ENCODE measurements around the gene ZSCAN9.
A peak's percentile ranks its signal among the peaks of the same experiment; 100 is the strongest.

Gene ZSCAN9

GRCh38 chr6:28225056-28225834 is at the start of gene ZSCAN9:
Gene ZSCAN9 (plus strand): TSS chr6:28225275. CDS start chr6:28227085, 1,810 bp downstream.
- peak; percentile 86 for DNase-seq (ENCODE audit: low spot score)

GRCh38 chr6:28176373-28176772 is 48.7 kb upstream of the ZSCAN9 start:
- DNase-seq (ENCODE audit: low spot score) = no peak

DNA sequence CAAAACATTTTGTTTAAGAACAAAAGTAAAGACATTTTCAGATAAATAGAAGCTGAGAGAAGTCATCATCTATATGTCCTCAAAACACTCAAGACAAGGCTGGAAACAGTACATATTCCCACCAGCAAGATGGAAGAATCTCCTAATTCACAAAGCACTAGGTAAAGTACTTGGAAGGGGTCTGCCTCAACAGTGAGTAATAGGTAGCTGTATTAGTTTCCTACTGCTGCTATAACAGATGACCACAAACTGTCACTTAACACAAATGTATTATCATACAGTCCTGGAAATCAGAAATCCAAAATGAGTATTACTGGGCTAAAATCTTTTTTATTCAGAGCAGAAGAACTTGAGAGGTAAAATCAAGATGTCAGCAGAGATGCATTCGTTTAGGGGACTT is 42.8 kb upstream of the ZSCAN9 start:
- DNase-seq (ENCODE audit: low spot score) = no peak

GRCh38 chr6:28188111-28188979 is 36.7 kb upstream of the ZSCAN9 start:
- no peak for DNase-seq (ENCODE audit: low spot score)

DNA sequence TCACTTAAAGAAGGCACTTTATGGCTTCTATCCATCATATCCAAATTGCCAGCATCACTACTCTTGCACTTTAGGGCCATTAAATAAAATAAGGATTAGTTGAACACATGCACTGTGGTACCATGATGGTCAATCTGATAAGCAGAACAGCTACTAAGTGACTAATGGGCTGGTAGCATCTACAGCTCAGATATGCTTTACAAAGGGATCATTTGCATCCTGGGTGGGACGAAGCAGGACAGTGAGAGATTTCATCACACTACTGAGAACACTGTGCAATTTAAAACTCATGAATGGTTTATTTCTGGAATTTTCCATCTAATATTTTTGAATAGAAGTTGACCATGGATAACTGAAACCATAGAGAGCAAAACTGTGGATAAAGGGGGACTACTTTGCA is 25.1 kb upstream of the ZSCAN9 start:
- DNase-seq (ENCODE audit: low spot score) = no peak

DNA sequence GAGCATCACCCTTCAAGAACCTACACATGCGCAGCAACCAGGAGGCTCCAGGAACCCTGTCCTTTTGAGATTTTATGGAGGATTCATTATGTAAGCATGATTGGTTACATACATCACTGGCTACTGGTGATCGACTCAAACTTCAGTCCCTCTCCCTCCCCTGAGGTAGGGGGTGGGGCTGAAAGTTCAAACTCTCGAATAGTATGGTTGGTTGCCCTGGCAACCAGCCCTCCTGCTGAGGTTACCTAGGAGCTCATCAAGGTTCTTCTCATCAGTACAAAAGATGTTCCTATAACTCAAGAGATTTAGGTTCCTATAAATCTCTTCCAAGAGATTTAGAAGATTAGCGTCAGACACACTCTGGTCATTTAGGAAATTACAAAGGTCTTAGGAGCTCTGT is 21.9 kb upstream of the ZSCAN9 start:
- no peak for DNase-seq (ENCODE audit: low spot score)

GRCh38 chr6:28205879-28206278 is 19.2 kb upstream of the ZSCAN9 start:
- no peak for DNase-seq (ENCODE audit: low spot score)

- no peak for DNase-seq (ENCODE audit: low spot score)
Observed at GRCh38 chr6:28206527-28206926, 18.5 kb upstream of the ZSCAN9 start.

DNA sequence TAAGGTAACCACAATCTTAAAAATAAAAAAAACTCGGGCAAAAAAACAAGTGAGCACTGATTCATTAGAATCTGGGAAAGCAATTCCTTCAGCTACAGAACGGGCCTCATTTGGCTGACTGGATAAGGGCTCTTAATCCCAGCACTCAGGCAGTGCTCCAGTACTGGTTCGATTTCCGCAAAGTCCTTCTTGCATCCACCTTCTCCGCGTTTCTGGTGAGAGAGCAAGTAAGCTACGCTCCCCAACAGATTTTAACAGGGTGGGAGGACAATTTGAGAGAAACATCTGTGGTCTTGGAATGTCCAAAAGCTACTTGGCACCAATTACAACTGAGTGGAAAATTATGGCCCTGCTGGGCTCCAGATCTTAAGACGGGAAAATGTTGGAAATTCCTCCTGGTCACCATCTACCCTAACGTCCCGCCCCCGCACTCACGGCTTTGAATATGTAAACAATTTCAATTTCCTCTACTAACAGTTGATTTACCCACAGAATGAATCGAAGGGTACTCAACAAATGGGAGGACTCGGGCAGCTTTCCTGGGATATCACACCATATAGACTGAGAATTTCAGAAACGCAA is 18.1 kb upstream of the ZSCAN9 start:
- DNase-seq (ENCODE audit: low spot score) = no peak

GRCh38 chr6:28207510-28208110 is 17.5 kb upstream of the ZSCAN9 start:
- peak; percentile 50 for DNase-seq (ENCODE audit: low spot score)

- DNase-seq (ENCODE audit: low spot score) = no peak
Observed at GRCh38 chr6:28208111-28208659, 16.9 kb upstream of the ZSCAN9 start.

GRCh38 chr6:28209753-28210535 is 15.1 kb upstream of the ZSCAN9 start:
- DNase-seq (ENCODE audit: low spot score) = no peak

DNA sequence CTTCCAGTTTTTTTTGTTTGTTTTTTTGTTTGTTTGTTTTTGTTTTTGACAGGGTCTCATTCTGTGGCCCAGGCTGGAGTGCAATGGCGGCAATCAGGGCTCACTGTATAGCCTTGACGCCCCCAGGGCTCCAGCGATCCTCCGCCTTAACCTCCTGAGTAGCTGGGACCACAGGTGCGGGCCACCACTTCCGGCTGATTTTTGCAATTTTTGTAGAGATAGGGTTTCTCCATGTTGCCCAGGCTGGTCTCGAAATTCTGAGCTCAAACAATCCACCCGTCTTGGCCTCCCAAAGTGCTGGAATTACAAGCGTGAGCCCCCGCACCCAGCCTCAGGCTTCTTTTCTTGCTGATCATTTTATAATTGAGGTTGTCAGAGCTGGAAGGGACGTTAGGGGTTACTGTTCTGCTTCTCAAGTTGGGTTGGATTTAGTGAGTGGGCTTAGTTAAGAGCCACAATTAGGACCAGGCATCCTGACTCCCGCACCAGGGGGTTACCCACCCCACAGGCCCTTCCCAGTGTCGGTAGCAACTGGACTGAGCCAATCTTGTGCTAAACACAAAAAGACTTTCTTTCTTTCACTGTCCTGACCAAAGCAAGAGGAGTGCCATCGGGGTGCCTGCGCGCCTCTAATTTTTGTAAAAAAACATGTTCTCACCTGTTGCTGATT is 13.1 kb upstream of the ZSCAN9 start:
- DNase-seq (ENCODE audit: low spot score) = no peak

- peak; percentile 82 for DNase-seq (ENCODE audit: low spot score)
Observed at GRCh38 chr6:28212510-28213212, 12.4 kb upstream of the ZSCAN9 start.

- no peak for DNase-seq (ENCODE audit: low spot score)
Observed at GRCh38 chr6:28213213-28213523, 11.9 kb upstream of the ZSCAN9 start.

- no peak for DNase-seq (ENCODE audit: low spot score)
Observed at GRCh38 chr6:28215425-28215824, 9.7 kb upstream of the ZSCAN9 start.

DNA sequence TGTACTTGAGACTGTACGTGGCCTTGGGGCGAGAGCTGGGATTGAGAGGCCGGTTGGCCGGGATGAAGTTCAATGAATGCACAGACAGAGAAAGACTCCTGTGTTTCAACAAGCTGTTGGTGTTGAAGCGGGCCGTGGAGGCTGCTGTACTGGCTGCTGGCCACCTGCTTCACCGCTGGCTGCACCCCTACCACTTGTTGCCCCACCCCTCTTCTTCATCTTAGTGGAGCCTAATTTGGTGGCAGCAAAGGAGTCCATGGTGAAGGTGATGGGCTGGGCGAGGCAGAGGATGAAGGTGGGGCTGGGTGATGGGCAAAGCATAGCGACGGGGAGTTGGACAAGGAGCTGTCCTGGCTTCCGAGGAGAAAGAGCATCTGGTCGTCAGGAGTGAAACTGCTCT is 7.2 kb upstream of the ZSCAN9 start:
- no peak for DNase-seq (ENCODE audit: low spot score)

DNA sequence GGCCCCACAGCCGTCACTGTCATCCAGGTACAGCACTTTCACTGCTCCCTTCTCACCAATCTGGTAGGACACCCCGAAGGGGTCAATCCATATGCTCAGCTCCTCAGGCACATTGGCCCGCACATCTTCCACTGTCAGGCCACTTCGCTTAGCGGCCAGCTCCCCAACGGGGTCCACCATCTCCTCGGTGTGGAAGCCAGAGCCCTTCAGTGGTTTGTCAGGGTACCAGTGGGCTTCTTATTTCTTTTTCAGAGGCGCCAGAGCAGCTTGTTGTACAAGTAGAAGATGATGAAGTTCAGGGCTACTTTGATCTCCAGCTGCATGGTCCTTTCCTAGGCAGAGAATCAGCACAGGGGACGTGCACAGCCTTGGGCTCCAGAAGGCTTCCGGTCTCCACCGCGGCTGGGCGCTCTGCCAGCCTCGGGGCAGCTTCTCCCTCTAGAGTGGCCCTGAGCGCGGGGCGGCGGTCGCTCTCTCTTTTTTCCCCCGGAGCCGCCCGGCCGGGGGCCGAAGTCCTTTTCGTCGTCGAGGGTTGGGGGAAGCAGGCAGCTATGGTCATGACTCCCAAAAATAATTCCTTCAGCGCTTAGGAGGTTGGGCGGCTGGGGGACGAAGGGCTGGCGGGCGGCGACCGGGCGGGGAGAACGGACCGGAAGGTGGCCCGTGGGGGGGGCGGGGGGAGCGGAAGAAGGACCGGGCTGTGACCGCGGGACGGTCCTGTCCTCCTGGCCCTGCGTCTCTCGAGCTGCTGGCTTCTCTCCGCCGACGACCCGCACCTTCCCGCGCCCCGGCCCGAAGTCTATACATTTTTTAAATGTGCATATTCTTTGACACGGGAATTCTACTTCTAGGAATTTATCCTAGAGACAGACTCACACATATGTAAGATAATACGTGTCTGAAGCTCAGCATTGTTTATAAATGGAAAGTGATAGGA is 6.5 kb upstream of the ZSCAN9 start:
- peak; percentile 75 for DNase-seq (ENCODE audit: low spot score)
